Esophagus muscularis mucosa (tissue), 4 donors: ENCODE results near the gene KIRREL3. TPM values are rescaled to one million over a fixed set of nuclear protein-coding genes. Genes with fewer than 3 reads are reported as not detected.

Source experiments
- DNase-seq: peaks from one replicate; pipeline ENCODE4 v3.0.0-alpha.2; 2017; ENCODE audit errors: extremely low spot score
- H3K27ac ChIP-seq, 4 donors: fragments of 200-600 bp; sonication (generic); replicated peaks in 1 of 4; 1 replicate in 3 of 4; 2 replicates in 1 of 4; pipeline ENCODE4 v1.5.1; 2016 to 2019; ENCODE audit warnings: mild to moderate bottlenecking in 1 of 4
- H3K27me3 ChIP-seq, 4 donors: fragments of 200-600 bp; sonication (generic); one replicate each; pipeline versions ENCODE4 v1.5.1 to v1.6.0; 2016 to 2019
- H3K36me3 ChIP-seq, 4 donors: fragments of 200-600 bp; sonication (generic); one replicate each; pipeline ENCODE4 v1.5.1; 2016 to 2019
- H3K4me1 ChIP-seq, 4 donors: fragments of 200-600 bp; sonication (generic); one replicate each; pipeline ENCODE4 v1.5.1; 2016 to 2019
- H3K4me3 ChIP-seq, 4 donors: fragments of 200-600 bp; sonication (generic); 1 replicate in 2 of 4; 2 replicates in 2 of 4; pipeline ENCODE4 v1.5.1; 2016 to 2019; ENCODE audit warnings: mild to moderate bottlenecking in 4 of 4, moderate library complexity in 1 of 4
- H3K9me3 ChIP-seq, 4 donors: fragments of 200-600 bp; sonication (generic); 1 replicate in 3 of 4; 2 replicates in 1 of 4; pipeline ENCODE4 v1.5.1; 2016 to 2019
- CTCF ChIP-seq, 3 experiments: fragments of 200-600 bp in 2 of 3; fragments of 450-650 bp in 1 of 3; sonication (generic) in 2 of 3; IDR thresholded peaks; one replicate each; pipeline ENCODE4 v1.5.1; 2017 to 2019; ENCODE audit warnings: antibody characterized with exemption in 3 of 3, mild to moderate bottlenecking in 2 of 3, moderate library complexity in 1 of 3
- EP300 ChIP-seq: sonication (generic); formaldehyde crosslinking; IDR thresholded peaks from one replicate; pipeline ENCODE4 v1.6.1; 2017; ENCODE audit warnings: antibody characterized with exemption
- POLR2A ChIP-seq: fragments of 450-650 bp; IDR thresholded peaks from one replicate; pipeline ENCODE4 v1.6.1; 2017; ENCODE audit warnings: antibody characterized with exemption, moderate library complexity, mild to moderate bottlenecking, low read depth
- POLR2AphosphoS5 ChIP-seq, 2 donors: sonication (generic); formaldehyde crosslinking; IDR thresholded peaks; one replicate each; pipeline ENCODE4 v1.6.1; 2017; ENCODE audit warnings: antibody characterized with exemption in 2 of 2
- WGBS: methylation state at CpG from one replicate; pipeline ENCODE4 v1.1.5; 2018; 5-methylcytosine and 5-hydroxymethylcytosine counted together
- intact Hi-C: fragments of 100-400 bp; cut with DNase I; formaldehyde crosslinking; loops from one replicate; pipeline ENCODE4 v1.15.1; 2023
- total RNA-seq, 4 donors: library from RNA; depleted of rRNA; stranded (reverse); fragments of >200 nt; gene quantifications; one replicate each; pipeline versions ENCODE4 v1.1.0 to v1.2.1, GENCODE V29; 2016

Gene KIRREL3
- total RNA-seq, 4 donors from 2014 or later = 1.7 to 6.5 (median 3.1) TPM

- DNase-seq = no peak
- H3K4me1 ChIP-seq = no peaks in the 10 kb centered on the region
- intact Hi-C loops = no loop called here
- WGBS = 42% methylated on average over 3 of the region's 3 CpGs
- no peaks in the 10 kb centered on the region for H3K36me3 ChIP-seq
- TF ChIP-seq POLR2AphosphoS5 (IDR thresholded peaks at IDR 0.05) (no peak), CTCF (IDR thresholded peaks at IDR 0.05) (no peak), EP300 (no peak), POLR2A (no peak)
- no peaks in the 10 kb centered on the region for H3K9me3 ChIP-seq
- no peak overlapping the region for H3K27ac ChIP-seq
- peaks cover 0 to 40% (median 0%) of the 10 kb centered on the region in 4 donors for H3K27me3 ChIP-seq
- no peak overlapping the region for H3K4me3 ChIP-seq
Observed at GRCh38 chr11:126633330-126633729, 367.2 kb downstream of the KIRREL3 start.

GRCh38 chr11:126630893-126631798, 369.4 kb downstream of the KIRREL3 start:
- WGBS = 66% methylated on average over 10 of the region's 10 CpGs
- Histone ChIP-seq H3K4me1 (no peaks in the 10 kb centered on the region), H3K27ac (no peak overlapping the region), H3K27me3 (peaks cover 0 to 31% (median 0%) of the 10 kb centered on the region in 4 donors), H3K36me3 (no peaks in the 10 kb centered on the region), H3K4me3 (no peak overlapping the region), H3K9me3 (no peaks in the 10 kb centered on the region)
- intact Hi-C loops = no loop called here
- DNase-seq = no peak
- no peak for TF ChIP-seq POLR2AphosphoS5 (IDR thresholded peaks at IDR 0.05)
- no peak for TF ChIP-seq POLR2A

DNA sequence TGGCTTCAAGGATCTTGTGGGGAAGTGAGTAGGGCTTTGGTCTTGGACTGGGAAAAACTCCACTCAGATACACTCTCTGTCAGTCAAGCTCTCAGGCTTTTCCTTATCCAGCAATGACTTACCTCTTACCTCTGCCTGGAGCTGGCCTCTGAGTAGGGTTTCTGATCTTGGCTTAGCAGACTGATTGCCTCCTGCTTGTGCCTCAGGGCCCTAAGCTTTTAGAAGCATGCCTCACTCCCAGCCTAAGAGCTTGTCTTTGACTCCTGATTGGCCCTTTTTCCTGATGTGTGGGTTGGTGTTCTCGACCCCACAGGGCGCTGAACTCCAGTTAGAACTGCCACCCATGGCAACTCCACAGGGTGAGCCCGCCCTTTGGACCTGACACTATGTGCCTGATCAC, 370.1 kb downstream of the KIRREL3 start:
- H3K27ac ChIP-seq = no peak overlapping the region
- no peaks in the 10 kb centered on the region for H3K4me1 ChIP-seq
- TF ChIP-seq POLR2AphosphoS5 (IDR thresholded peaks at IDR 0.05) (no peak), EP300 (no peak), CTCF (IDR thresholded peaks at IDR 0.05) (no peak), POLR2A (no peak)
- H3K27me3 ChIP-seq = peaks cover 0 to 30% (median 0%) of the 10 kb centered on the region in 4 donors
- no peak for DNase-seq
- H3K4me3 ChIP-seq = no peak overlapping the region
- intact Hi-C loops = no loop called here
- H3K36me3 ChIP-seq = no peaks in the 10 kb centered on the region
- H3K9me3 ChIP-seq = no peaks in the 10 kb centered on the region
- WGBS = 85% methylated on average over 3 of the region's 3 CpGs

DNA sequence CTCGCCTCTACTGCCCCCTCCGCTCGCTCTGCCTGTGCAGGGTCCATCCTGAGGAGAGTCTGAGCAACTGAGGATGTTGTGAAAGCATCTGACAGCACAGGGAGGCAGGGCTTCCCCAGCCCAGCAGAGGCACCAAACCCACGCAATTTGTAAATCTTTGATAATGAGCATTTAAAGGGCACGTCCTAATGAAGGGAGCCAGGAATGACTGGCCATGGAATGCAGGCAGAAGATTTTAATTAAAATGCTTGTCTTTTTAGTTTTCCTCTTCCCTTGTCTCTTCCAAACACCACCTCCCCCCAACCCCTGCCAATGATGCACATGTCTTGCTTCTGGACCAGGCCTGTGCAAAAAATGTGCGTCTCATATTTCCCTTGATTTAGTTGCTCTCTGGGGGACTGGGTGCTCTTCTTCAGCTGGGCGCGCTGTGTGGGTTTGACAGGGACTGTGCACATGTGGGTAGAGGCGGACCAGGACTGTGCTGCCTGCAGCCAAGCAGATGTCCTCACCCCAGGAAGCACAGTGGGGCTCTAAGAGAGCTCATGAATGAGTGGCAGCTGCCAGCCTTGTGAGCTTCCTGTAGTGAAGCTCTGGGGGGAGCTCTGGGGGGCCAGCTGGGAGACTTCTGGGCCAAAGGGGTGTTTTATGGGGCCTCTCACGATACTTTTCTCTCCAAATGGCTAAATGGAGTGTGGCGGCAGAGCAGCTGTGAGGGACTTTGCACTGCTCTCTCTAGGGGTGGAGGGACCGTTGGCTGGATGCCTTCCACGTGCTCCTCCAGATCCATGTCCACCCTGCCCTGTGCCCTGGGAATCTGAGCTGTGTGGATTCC, 371.6 kb downstream of the KIRREL3 start:
- TF ChIP-seq EP300 = no peak
- Histone ChIP-seq H3K4me1 (no peaks in the 10 kb centered on the region), H3K9me3 (no peaks in the 10 kb centered on the region), H3K4me3 (no peak overlapping the region), H3K36me3 (no peaks in the 10 kb centered on the region), H3K27ac (no peak overlapping the region), H3K27me3 (peaks cover 0 to 21% (median 0%) of the 10 kb centered on the region in 4 donors)
- WGBS = 60% methylated on average over 11 of the region's 13 CpGs
- intact Hi-C loops = no loop called here
- no peak for DNase-seq

DNA sequence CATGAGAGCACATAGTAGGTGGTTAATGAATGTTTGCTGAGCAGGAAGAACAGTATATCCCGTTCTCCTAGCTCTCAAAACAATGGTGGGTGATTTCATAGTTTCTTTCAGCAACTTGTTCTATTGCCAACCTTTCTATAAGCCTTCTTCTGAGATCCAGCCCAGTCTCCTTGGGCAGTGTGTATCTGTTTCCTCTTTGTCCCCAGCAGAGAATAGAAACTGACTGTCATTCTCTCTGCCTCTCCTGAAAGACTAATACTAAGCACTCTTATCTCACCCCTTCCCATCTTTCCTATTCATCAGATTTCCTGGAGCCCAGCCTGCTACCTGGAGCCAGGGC, 372.1 kb downstream of the KIRREL3 start:
- Histone ChIP-seq H3K4me3 (no peak overlapping the region), H3K27me3 (peaks cover 0 to 20% (median 0%) of the 10 kb centered on the region in 4 donors), H3K9me3 (no peaks in the 10 kb centered on the region), H3K4me1 (no peaks in the 10 kb centered on the region), H3K36me3 (no peaks in the 10 kb centered on the region), H3K27ac (no peak overlapping the region)
- intact Hi-C loops = no loop called here
- DNase-seq = no peak
- TF ChIP-seq POLR2AphosphoS5 (IDR thresholded peaks at IDR 0.05) (no peak), EP300 (no peak), CTCF (IDR thresholded peaks at IDR 0.05) (no peak), POLR2A (no peak)
- 91% methylated on average over 1 of the region's 1 CpG for WGBS
